Dedifferentiated amniotic fluid mesenchymal stem cell (primary cell): ENCODE measurements around the gene BTBD6.

Experiments used
- DNase-seq: peaks from one replicate; pipeline ENCODE4 v3.0.0-alpha.2; 2016; ENCODE audit errors: extremely low spot score

The BTBD6 gene

GRCh38 chr14:105229099-105229655 is 19.2 kb upstream of the BTBD6 start:
- no peak for DNase-seq

DNA sequence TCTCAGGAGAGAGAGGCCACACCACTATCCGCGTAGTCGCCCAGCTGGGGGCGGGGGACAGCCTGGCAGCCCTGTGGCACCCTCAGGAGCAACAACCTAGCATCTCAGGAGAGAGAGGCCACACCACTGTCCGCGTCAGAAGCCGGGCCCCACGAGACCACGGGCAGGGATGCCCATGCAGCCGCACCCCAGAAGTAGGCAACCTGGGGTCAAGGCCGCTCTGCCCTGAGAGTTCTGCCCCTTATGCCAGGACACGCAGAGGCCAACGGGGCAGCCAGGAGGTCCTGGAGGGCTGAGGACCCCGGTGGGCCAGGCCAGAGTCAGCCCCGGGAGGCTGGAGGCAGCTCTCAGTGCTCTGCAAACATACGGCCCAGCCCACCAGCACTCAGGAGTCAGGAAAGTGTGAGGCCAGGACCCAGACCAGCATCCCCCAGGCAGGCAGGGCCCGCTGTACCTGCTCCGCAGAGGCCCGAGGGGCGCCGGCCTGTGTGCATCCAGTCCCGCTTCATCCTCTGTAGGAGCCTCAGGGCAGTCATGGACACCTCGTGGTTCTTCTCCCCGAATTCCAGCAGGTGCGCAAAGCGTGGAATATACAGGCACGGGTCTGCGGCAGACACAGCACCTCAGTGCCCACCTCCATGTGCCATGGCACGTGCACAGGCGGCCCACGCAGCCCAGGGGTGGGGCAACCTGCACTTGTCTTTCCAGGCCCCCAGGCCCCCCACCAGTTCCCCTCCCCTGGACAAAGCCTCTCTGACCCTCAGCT is 7.3 kb upstream of the BTBD6 start:
- no peak for DNase-seq

GRCh38 chr14:105241641-105242040 is 6.7 kb upstream of the BTBD6 start:
- no peak for DNase-seq

DNA sequence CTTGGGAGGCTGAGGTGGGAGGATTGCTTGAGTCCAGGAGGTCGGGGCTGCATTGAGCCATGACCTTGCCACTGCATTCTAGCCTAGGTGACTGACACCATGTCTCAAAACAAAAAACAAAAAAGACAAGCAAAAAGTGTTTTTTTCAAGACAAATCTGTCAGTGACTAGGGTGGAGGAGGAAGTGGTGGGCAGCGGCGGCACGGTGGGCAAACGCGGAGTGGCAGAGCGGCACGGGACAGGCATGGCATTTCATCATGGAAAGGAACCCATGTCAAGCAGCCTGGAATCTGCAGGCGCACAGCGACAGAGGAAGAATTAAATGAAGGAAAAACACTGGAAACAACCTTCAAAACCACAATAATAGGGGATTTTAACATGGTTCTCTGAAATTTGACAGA is 4.0 kb upstream of the BTBD6 start:
- no peak for DNase-seq

DNA sequence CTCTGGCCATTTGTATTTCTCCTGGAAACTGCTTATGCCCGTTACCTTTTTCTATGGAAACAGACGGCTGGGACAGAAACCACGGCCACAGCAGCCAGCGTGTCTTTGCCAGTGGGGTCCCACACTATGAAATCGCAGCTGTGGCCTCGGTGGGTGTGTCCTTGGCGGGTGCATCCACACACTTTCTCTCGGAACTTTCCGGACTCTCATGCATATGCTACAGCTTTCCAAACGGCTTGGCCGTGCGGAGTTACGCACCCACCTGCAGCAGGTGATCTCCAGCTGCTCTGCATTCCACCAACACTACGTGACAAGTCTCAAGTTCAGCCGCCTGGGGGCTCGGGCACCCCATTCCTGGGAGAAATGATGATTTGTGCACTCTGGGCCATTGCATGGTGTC is 1.3 kb upstream of the BTBD6 start:
- DNase-seq = no peak

GRCh38 chr14:105247715-105248367 is 492 bp upstream of the BTBD6 start:
- no peak for DNase-seq

DNA sequence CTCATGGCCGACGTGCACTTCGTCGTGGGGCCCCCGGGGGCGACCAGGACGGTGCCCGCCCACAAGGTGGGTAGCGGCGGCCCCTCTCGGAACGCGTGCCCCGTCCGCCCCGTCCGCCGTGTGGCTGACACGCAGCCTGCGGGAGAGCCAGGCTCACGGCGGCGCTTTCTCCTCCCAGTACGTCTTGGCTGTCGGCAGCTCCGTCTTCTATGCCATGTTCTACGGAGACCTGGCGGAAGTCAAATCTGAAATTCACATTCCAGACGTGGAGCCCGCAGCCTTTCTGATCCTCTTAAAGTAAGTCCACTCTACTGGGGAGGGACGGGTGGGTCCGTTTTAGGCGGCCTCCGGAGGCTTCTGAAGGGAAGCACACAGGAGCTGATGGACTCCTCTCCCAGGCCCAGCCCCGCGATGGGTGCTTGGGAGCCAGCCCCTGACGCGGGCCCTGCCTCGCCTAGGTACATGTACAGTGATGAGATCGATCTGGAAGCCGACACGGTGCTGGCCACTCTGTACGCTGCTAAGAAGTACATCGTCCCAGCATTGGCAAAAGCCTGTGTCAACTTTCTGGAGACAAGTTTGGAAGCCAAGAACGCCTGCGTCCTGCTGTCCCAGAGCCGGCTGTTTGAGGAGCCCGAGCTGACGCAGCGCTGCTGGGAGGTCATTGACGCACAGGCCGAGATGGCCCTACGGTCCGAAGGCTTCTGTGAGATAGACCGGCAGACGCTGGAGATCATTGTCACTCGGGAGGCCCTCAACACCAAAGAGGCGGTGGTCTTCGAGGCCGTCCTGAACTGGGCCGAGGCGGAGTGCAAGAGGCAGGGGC is 1.1 kb downstream of the BTBD6 start:
- no peak for DNase-seq

- no peak for DNase-seq
These were observed 1.7 kb downstream of the BTBD6 start for GRCh38 chr14:105250008-105250366.

DNA sequence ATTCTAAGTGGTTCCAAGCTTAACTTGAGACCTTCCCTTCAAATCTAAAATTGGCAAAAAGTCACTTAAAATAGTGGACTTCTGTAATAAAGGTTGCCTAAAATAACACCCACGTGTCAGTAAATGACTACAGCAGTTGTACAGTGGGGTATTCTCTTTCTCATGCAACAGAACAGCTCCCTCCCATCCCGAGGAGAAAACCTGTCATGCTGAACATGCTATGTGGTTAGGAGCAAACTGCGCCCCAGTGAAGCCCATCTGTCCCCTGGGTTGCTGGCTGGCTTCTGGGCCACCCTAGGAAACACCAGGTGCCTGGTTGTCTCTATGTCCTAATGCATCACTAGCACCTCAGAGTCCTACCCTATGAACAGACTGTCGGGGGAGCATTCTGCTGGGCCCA is 2.7 kb downstream of the BTBD6 start:
- DNase-seq = no peak

DNA sequence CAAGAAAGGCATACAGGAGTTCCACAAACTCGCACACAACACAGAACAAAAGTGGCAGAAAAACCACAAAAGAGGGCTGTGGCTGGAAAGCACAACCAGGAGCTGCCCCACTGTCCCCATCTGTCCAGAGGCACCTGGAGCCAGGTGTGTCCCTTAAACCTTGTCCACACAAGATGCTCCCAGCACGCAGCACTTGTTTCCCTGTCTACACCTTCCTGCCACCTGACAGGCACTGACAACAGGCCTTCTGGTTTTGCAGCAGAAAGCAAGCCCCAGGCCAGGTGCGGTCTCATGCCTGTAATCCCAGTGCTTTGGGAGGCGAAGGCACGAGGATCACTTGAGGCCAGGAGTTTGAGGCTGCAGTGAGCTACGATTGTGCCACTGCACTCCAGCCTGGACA is 3.6 kb downstream of the BTBD6 start:
- no peak for DNase-seq

DNA sequence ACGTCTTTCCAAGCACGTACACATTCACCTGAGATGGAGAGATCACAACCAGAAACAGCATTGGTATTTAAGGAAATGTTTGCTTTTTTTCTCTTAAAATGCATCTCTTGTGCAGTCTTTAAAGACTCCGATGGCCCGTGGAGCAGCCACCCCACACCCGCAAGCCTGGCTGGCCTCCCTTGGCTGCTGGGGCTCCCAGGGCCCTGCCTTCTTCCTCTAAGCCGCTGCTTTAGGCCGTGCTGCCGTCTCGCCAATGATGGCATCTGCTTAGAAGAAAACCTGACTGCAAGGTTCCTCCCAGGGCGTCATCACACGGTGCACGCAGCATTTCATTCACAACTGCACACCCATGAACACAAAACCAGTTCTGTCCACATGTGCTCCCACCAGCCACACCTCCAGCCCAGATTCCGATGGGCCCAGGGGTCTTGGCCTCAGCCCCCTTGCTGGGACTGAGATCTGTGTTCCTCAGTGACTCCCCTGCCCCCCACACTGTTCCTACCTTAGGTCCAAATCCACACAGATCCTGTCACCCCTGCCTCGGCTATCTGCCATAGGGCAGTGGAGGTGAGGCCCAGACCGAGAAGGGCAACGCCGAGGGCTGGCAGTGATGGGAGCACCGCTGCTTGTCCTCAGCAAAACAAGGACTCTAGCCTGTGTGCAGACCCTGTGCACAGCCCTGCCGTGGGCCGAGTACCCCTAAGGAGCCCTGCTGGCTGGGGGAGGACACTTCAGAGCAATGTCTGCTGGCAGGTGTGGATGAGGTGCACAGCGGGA is 4.4 kb downstream of the BTBD6 start:
- no peak for DNase-seq

GRCh38 chr14:105253329-105253682 is 5.0 kb downstream of the BTBD6 start:
- no peak for DNase-seq

DNA sequence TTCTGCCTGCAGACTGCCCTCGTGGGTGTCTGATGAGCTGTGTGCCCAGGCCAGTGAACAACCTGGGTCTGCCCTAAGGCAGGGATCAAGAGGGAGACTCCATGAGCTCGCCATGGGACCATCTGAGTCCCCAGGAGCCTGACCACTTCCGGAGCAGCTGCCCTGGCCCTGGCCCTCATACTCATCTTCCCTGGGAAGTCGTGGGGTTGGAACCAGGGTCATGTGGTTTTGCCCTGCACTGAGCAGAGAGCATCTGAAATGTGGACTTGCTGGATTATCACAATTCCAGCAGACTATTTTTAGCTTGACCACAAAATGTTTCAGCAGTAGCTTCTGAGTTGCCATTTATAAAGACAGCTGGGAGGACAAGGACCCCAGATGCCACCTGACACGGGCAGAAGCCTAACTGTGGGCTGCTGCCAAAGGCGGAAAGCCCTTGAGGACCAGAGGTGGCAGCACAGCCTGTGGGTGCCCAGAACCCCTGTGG is 6.7 kb downstream of the BTBD6 start:
- no peak for DNase-seq

- DNase-seq = no peak
These were observed 8.1 kb downstream of the BTBD6 start for GRCh38 chr14:105256292-105256960.

DNA sequence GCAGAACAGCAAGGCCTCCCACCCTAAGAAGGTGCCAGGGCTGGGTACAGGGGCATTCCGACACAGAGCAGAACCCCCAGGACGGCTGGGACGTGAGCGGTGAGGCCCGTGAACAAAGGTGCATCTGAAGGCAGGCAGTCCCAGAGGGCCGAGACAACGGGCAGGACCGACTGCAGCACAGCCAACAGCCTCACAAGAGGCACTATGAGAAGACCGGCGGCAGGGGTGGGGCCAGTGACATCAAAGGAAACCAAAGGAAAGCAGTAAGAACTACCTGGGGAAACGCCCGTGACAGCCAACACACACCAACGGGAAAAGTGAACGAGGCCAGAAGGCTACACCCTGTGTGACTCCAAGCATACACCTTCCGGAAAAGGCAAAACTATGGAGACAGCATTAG is 9.1 kb downstream of the BTBD6 start:
- DNase-seq = no peak

DNA sequence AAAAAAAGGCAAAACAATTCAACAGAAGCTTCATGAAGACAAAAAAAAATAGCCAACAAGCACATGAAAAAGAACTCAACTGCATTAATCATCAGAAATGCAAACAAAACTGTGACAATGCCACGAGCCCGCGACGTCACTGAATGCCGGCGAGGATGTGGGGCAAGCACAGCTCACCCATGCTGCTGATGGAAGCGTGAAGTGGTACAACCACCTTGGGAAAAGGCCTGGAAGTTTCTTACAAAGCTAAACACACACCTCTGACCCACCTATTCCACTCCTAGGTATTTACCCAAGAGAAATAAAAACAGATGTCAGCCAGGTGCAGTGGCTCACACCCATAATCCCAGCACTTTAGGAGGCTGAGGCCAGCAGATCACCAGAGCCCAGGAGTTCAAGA is 10.5 kb downstream of the BTBD6 start:
- DNase-seq = no peak

- no peak for DNase-seq
These were observed 12.6 kb downstream of the BTBD6 start for GRCh38 chr14:105260959-105261358.

- no peak for DNase-seq
These were observed 13.4 kb downstream of the BTBD6 start for GRCh38 chr14:105261781-105262180.

- DNase-seq = no peak
These were observed 19.7 kb downstream of the BTBD6 start for GRCh38 chr14:105267820-105268548.

DNA sequence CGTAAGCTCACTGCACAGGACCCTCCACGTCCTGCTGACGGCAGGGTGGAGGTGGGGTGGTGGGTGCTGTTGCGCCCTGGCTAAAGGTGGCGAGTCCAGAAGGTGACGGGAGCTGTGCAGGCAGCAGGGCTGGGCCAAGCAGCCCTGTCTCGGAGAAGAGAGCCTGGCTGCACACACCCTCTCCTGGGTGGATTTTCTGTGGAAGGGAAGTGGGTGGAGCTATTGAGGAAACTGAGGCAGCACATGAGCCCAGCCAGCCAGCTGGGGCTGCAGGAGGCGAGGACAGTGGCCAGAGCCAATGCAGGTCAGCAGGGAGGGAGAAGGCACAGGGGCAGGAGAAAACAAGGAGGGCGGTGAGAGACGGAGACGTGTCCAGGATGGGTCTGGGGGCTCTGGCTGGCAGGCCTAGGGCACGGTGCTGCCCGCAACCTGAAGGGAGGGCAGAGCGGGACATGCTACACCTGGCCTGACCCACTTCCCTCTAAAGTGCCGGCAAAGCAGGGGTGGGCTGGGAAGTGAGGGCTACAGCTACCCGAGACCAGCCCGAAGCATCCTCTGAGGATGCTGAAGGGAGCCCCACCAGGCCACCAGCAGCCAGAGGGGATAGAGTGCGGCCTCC is 20.5 kb downstream of the BTBD6 start:
- no peak for DNase-seq
